Urinary bladder (tissue), 4 donors: ENCODE data around the gene ESYT2. TPM values are rescaled to one million over a fixed set of nuclear protein-coding genes. Genes with fewer than 3 reads are reported as not detected.

Source experiments
- DNase-seq: peaks from one replicate; pipeline ENCODE4 v3.0.0-alpha.2; 2015; ENCODE audit errors: extremely low spot score
- H3K27ac ChIP-seq: one replicate; pipeline ENCODE4 v1.5.1; 2013; ENCODE audit warnings: low read depth, mild to moderate bottlenecking, moderate library complexity
- H3K36me3 ChIP-seq: one replicate; pipeline ENCODE4 v1.6.1; 2013; ENCODE audit warnings: mild to moderate bottlenecking, moderate library complexity; ENCODE audit not compliant: insufficient read depth
- H3K4me1 ChIP-seq: one replicate; pipeline ENCODE4 v1.6.1; 2013; ENCODE audit warnings: mild to moderate bottlenecking, moderate library complexity; ENCODE audit not compliant: insufficient read depth
- H3K4me3 ChIP-seq: one replicate; pipeline ENCODE4 v1.5.1; 2013; ENCODE audit warnings: low read depth, low read length
- WGBS: extraction: QIAGEN DNeasy Blood & Tissue Kit; methylation state at CpG from one replicate; pipeline ENCODE4 v1.1.7; 2013; 5-methylcytosine and 5-hydroxymethylcytosine counted together
- polyA plus RNA-seq: library from polyadenylated mRNA; stranded (reverse); fragments of 200-250 nt; gene quantifications from one replicate; pipeline ENCODE4 v1.2.3, GENCODE V29; 2013
- total RNA-seq: library from RNA; depleted of rRNA; stranded (reverse); fragments of >200 nt; gene quantifications from one replicate; pipeline ENCODE4 v1.2.3, GENCODE V29; 2014
- donor health status: healthy with polysubstance abuse.
- donor health status: healthy.

ESYT2 gene
- total and polyA plus RNA-seq, 2 donors, result 61.5 to 106 TPM

DNA sequence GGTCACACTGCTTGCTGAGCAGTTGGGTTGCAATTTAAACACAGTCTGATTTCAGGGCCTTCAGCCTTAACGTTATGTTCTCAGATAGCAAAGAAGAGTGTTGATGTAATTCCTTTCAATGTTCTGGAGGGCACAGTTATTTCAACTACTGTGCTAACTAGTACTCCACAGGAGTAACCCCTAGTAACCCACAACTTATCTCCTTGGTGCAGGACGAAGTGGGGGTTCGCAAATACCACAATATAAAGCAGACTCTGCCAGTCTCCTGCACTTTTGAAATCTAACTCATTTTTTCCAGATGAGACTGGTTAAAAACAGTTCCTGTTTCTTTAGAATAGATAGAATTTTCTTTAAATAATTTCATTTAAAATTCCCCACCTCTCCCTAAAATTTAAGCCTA lies 77.6 kb downstream of the ESYT2 start:
- no peak for DNase-seq
- 82% methylated on average over 3 of the region's 3 CpGs for WGBS
- H3K4me3 ChIP-seq, result no peak overlapping the region
- no peak overlapping the region for H3K27ac ChIP-seq
- H3K4me1 ChIP-seq, result no peaks in the 10 kb centered on the region
- H3K36me3 ChIP-seq, result peaks cover 5% of the 10 kb centered on the region

DNA sequence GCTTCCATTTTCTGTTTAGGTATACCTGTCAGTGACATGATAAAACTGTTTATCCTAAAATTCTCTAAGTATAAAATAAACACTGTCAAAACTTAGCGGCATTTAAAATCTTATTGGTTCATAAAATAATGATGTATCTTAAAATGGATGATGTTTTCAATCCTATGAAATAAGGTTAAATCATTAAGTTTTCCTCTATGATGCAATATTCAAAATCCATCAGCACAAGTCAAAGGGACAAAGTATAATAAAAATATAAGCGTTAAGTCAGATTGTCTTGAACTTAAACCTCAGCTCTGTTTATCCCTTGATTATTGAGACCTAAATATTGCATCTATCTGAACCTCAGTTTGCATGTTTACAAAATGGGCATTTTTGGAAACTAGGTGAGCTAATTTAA lies 78.1 kb downstream of the ESYT2 start:
- Histone ChIP-seq H3K4me1 (no peaks in the 10 kb centered on the region), H3K4me3 (no peak overlapping the region), H3K36me3 (peaks cover 7% of the 10 kb centered on the region), H3K27ac (no peak overlapping the region)
- DNase-seq, result no peak
- WGBS, result 86% methylated on average over 2 of the region's 2 CpGs

DNA sequence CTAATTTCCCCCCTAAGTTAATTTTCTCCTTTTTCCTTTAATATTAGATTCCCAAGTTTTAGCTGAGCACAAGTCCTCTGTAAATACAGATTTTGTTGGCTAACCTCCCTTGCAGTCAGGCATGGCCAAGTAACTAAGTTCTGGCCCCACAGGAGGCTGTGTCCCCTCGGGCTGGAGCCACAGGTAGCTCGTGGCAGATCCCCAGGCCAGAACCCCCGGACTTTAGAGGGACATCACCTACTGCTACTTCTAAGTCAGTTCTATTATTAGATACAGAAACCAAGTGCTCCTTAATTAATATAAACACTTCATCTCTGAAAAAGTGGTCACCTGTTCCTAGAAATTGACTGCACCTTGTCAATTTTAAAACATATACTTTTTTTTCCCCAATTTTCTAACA lies 78.6 kb downstream of the ESYT2 start:
- Histone ChIP-seq H3K4me1 (no peaks in the 10 kb centered on the region), H3K4me3 (no peak overlapping the region), H3K27ac (no peak overlapping the region), H3K36me3 (peaks cover 7% of the 10 kb centered on the region)
- WGBS, result 90% methylated on average over 3 of the region's 3 CpGs
- DNase-seq, result no peak

DNA sequence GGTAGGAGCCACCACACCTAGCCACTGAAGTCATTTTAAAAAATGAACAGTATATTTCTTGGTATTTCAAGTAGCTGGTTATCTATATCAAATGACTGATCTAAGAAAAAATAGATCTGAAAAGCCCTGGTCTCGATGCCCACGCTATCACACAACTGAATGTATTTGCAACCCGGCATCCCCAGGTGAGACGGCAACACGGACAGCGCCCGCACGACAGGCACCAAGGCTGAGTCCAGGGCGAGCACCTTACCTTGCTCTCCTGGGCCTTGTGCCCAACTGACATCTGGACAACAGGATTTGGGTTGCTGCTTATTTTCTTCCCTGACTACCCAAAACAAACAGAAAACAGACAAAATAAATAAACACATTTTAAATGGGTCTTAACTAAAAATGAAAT lies 79.9 kb downstream of the ESYT2 start:
- H3K4me1 ChIP-seq, result no peaks in the 10 kb centered on the region
- peaks cover 7% of the 10 kb centered on the region for H3K36me3 ChIP-seq
- no peak overlapping the region for H3K27ac ChIP-seq
- no peak overlapping the region for H3K4me3 ChIP-seq
- no peak for DNase-seq
- WGBS, result 95% methylated on average over 9 of the region's 9 CpGs

DNA sequence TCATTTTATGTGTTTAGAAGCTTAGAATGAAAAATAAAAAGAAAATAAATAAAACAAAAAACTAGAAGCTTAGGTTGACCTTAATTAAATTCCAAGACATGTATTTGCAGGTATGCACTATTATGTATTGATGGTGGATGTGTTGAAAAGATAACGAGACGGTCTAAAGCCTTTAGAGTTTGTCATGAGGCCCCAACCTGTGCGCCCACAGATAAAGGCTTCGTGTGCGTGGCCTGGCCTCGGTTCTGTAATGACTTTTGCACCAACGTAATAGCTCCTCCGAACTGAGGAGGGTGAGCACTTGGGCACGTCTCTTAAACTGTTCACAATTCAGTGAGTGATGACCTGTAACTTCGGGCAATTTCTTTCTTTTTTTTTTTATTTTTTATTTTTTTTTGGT lies 81.0 kb downstream of the ESYT2 start:
- no peak overlapping the region for H3K27ac ChIP-seq
- peaks cover 7% of the 10 kb centered on the region for H3K36me3 ChIP-seq
- no peak for DNase-seq
- no peak overlapping the region for H3K4me3 ChIP-seq
- H3K4me1 ChIP-seq, result no peaks in the 10 kb centered on the region
- WGBS, result 82% methylated on average over 10 of the region's 10 CpGs

DNA sequence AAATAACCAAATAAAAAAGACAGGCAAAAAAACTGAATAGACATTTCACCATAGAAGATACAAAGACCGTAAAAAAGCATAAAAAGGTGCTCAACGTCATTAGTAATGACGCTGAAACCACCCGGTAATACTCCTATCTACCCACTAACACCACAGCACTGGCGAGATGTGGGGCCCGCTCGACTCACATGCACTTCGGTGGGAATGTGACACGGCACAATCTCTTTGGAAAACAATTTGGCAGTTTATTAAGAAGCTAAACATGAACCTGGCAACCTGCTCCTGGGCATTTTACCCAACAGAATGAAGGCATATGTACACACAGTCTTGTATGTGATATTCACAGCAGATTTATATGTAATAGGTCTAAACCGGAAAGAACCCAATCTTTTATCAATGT lies 81.9 kb downstream of the ESYT2 start:
- H3K36me3 ChIP-seq, result peaks cover 7% of the 10 kb centered on the region
- no peaks in the 10 kb centered on the region for H3K4me1 ChIP-seq
- no peak for DNase-seq
- H3K27ac ChIP-seq, result no peak overlapping the region
- no peak overlapping the region for H3K4me3 ChIP-seq
- 94% methylated on average over 10 of the region's 10 CpGs for WGBS

DNA sequence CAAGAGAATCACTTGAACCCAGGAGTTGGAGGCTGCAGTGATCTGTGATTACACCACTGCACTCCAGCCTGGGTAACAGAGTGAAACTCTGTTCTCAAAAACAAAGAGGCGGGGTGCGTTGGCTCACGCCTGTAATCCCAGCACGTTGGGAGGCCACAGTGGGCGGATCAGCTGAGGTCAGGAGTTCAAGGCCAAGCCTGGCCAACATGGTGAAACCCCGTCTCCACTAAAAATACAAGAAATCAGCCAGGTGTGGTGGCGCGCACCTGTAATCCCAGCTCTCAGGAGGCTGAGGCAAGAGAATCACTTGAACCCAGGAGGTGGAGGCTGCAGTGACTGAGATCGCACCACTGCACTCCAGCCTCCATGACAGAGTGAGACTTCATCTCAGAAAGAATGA lies 82.4 kb downstream of the ESYT2 start:
- H3K4me3 ChIP-seq, result no peak overlapping the region
- no peak for DNase-seq

DNA sequence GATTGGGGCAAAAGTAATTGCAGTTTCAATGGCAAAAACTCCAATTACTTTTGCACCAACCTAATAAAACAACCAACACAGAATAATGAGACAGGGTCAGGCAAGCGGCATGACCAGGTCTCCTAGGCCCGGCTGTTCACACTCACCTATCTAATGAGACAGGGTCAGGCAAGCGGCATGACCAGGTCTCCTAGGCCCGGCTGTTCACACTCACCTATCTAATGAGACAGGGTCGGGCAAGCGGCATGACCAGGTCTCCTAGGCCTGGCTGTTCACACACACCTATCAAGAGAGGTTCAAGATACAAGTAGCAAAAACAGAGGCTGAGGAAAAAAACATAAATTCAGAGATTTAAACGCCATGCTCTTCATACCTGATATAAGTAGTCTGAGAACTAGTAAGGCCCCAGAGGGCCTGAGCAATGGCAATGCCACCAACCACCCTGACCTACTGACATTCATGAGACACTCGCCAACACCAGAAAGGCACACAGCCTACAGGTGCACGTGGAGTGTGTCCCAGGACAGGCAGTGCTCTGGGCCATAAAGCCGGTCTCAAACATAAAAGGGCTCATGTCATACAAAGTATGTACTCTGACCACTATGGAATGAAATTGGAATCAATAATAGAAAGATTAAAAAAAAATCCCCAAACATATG lies 84.1 kb downstream of the ESYT2 start:
- DNase-seq, result no peak
- peaks cover 6% of the 10 kb centered on the region for H3K36me3 ChIP-seq
- H3K4me1 ChIP-seq, result no peaks in the 10 kb centered on the region
- 80% methylated on average over 10 of the region's 10 CpGs for WGBS
- no peak overlapping the region for H3K27ac ChIP-seq
- no peak overlapping the region for H3K4me3 ChIP-seq

More for the DNA sequence above, 82.4 kb downstream of the ESYT2 start:
- H3K27ac ChIP-seq, result no peak overlapping the region
- H3K4me1 ChIP-seq, result no peaks in the 10 kb centered on the region
- 88% methylated on average over 9 of the region's 9 CpGs for WGBS
- H3K36me3 ChIP-seq, result peaks cover 6% of the 10 kb centered on the region

DNA sequence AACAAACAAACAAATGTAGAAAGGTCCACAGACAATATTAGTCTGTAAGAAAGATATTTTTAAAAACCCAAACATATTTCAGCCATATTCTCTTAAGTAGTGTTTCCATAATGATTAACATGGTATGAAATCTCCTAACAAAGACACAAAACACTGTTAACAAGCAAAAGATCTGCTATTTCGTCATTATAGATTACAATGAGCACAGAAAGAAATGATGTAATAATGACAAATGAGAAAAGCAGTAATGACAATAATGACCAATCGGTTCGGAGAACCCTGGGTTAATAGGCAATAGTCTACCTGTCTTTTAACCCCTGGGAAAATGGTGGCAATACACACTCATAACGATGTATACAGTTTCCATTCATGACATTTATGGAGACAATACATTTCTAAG lies 85.2 kb downstream of the ESYT2 start:
- H3K36me3 ChIP-seq, result peaks cover 6% of the 10 kb centered on the region
- 96% methylated on average over 4 of the region's 4 CpGs for WGBS

DNA sequence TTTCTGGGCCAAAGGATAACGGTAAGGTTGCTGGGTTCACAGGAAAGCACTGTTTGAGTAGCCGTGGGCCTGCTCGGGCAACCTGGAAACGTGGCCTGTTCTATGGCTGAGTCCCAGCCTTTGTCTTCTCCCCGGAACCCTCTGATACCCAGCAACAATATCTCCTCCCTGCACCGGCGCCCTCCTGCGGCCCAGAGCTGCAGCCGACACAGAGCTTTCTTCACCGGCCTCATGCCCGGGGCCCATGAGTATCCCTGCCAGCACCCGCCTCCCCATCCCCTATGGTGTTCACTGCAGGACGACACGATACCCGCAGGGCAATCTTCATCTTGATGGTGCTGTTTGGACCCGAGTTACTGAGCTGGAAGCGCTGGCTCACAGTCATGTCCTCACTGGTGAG lies 86.1 kb downstream of the ESYT2 start:
- H3K27ac ChIP-seq, result no peak overlapping the region
- H3K4me1 ChIP-seq, result no peaks in the 10 kb centered on the region
- WGBS, result 92% methylated on average over 17 of the region's 17 CpGs
- peaks cover 6% of the 10 kb centered on the region for H3K36me3 ChIP-seq
- no peak for DNase-seq
- H3K4me3 ChIP-seq, result no peak overlapping the region

More for the DNA sequence above, 85.2 kb downstream of the ESYT2 start:
- no peak overlapping the region for H3K27ac ChIP-seq
- H3K4me3 ChIP-seq, result no peak overlapping the region
- H3K4me1 ChIP-seq, result no peaks in the 10 kb centered on the region
- DNase-seq, result no peak

DNA sequence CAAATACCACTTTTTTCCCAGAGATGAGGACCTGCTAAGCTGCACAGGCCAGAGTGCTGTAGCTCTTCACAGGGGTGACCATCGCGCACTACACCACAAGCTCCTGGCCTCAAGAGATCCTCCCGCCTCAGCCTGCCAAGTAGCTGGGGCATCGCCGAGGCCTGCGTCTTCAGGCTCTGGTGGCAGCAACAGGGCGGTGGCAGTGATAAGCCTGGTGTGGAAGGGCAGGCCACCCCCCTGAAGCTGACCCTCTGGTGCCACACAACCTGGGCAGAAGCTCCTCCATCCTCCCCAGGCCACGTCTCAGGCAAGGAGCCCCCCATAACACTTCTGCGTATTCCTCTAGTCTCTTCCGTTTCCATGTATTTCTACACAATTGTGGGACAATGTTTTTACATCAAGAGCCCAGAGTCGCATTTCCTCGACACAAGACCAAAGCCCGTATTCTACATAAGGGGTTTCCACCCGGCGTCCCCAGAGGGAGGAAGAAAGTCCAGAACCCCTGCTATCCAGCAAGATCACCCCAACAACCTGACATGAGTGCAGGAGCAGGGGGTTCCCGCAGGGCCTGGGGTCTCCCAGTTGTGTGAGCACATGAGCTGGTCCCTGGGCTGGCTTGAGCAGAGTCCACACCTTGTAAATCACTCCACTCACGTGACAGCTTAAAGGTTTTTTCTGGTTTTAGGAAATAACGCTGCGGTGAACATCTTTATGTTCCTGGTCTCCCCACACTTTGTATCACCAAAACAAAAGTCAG lies 87.1 kb downstream of the ESYT2 start:
- Histone ChIP-seq H3K36me3 (peaks cover 6% of the 10 kb centered on the region), H3K4me3 (no peak overlapping the region), H3K4me1 (no peaks in the 10 kb centered on the region), H3K27ac (no peak overlapping the region)
- WGBS, result 94% methylated on average over 19 of the region's 19 CpGs
- no peak for DNase-seq

DNA sequence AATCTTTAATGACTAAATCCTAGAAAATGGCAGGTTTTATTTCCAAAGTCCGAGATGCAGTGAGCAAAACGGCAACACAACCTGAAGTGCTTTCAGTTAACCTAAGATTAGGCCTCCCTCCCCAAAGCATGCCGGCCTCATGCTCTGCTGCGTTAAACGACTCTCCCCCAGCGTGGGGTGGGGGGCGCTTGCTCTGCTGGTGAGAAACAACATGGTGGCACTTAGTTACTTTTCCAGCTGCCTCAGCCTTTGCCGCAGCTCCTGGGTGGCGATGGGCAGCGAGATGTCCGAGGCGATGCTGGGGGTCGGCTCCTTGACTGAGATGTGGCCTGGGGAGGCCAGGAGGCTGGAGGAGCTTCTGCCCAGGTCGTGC lies 88.0 kb downstream of the ESYT2 start:
- no peaks in the 10 kb centered on the region for H3K4me1 ChIP-seq
- peak overlapping the region; percentile 54 for H3K27ac ChIP-seq
- WGBS, result 87% methylated on average over 14 of the region's 14 CpGs
- DNase-seq, result no peak
- no peak overlapping the region for H3K4me3 ChIP-seq
- H3K36me3 ChIP-seq, result peaks cover 2% of the 10 kb centered on the region

DNA sequence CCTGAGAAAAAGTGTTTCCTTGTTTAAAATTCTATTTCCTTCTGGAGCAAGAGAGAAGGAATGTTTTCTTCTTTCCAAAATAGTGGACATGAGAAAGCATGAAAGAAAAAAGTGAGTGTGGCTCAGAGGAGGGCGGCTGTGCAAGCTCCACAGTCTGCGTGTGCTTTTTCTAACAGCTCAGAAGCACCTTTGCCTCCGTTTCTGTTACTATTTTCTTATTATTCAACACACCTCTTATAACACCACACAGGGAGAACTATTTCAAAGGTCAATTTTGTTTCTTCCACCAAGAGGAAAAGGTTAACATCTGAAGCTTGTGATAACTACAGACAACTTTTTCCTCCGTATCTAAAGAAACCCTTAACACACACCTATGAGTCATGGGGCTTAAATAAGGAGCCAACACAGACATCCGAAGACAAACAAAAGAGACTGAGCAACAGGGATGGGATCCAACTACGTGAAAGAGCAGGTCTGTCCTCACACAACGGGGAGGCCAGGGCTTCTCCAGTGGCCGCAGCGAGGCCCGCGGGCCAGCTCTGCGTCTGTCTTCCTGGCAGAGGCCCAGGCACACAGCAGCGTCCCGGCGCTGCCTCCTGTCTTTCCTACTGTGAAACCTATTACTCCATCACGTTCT lies 88.5 kb downstream of the ESYT2 start:
- WGBS, result 53% methylated on average over 16 of the region's 16 CpGs
- Histone ChIP-seq H3K36me3 (peaks cover 2% of the 10 kb centered on the region), H3K4me3 (no peak overlapping the region), H3K4me1 (no peaks in the 10 kb centered on the region), H3K27ac (peak overlapping the region; percentile 54)
- DNase-seq, result no peak

DNA sequence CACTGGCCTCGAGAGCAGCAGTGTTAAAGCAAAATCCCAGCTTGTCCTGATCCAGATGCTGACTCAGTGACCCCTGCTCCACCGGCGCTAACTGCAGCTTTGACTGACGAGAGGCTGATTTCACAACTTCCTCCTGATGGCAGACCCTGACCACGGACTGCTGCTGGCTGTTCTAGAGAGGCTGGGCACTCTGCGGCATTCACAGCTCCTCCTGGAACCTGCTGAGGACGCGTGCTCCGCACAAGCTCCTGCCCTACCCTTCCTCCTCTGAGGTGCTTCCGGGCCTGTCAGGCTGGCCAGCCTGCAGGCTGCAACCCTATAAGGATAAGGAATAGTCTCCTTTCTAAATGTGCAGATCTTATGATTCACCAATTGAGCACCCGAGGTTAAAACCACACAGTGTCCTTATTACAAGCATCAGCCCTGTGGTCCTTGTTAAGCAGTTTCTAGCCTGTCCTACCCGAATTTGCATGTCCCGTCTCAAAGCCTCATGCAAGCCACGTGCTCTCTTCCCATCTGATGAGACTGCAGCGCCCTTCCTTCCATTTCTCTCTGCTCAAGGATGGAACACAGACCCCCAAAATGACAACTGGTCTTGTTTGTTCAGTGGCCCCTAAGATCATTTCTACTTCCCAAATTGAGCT lies 89.2 kb downstream of the ESYT2 start:
- WGBS, result 60% methylated on average over 15 of the region's 15 CpGs
- no peak for DNase-seq
- Histone ChIP-seq H3K4me1 (no peaks in the 10 kb centered on the region), H3K27ac (no peak overlapping the region), H3K36me3 (peaks cover 2% of the 10 kb centered on the region), H3K4me3 (no peak overlapping the region)
